ENCODE measurements around the gene ITPR3.

ITPR3 gene

GRCh38 chr6:33711140-33712129 is 90.3 kb downstream of the ITPR3 start, which contains the start of gene UQCC2:
UQCC2 (minus strand) TSS chr6:33711700; CDS start chr6:33711686, 14 bp downstream.
- in situ Hi-C loops (cut with MboI; ENCODE audit: low sequenced_read_pairs): no loop called here

DNA sequence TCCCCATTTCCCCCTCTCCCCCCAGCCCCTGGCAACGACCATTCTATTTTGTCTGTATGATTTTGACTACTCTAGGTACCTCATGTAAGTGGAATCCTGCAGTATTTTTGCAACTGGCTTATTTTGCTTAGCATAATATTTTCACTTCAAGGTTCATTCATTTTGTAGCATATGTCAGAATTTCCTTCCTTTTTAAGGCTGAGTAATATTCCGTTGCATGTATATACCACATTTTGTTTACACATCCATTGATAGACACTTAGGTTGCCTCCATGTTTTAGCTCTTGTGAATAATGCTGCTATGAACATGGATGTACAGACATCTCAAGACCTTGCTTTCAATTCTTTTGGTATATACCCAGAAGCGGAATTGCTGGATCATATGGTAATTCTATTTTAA is 91.8 kb downstream of the ITPR3 start:
- in situ Hi-C loops (cut with MboI; ENCODE audit: low sequenced_read_pairs): no loop called here

DNA sequence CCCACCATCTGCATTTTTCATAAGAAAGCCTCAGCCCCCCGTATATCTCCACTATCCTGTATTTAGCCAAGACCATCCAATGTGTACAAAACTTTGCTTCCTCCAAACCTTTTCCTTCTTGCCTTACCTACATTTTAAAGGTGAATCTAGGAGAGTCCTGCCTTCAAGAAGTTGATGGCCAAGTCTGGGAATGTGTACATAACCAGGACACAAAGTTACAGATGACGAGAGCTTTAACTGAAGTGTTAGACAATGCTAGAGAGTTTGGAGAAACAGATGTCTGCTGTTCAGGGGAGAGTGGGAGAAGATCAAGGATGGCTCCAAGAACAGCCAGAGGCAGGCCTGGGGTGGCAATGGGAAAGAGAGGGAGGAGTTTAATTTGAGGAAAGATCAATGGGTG is 92.7 kb downstream of the ITPR3 start:
- in situ Hi-C loops (cut with MboI; ENCODE audit: low sequenced_read_pairs): no loop called here

GRCh38 chr6:33714385-33715040 is 93.4 kb downstream of the ITPR3 start:
- in situ Hi-C loops (cut with MboI; ENCODE audit: low sequenced_read_pairs): no loop called here

- in situ Hi-C loops (cut with MboI; ENCODE audit: low sequenced_read_pairs): no loop called here
Observed at GRCh38 chr6:33716379-33716778, 95.3 kb downstream of the ITPR3 start.

DNA sequence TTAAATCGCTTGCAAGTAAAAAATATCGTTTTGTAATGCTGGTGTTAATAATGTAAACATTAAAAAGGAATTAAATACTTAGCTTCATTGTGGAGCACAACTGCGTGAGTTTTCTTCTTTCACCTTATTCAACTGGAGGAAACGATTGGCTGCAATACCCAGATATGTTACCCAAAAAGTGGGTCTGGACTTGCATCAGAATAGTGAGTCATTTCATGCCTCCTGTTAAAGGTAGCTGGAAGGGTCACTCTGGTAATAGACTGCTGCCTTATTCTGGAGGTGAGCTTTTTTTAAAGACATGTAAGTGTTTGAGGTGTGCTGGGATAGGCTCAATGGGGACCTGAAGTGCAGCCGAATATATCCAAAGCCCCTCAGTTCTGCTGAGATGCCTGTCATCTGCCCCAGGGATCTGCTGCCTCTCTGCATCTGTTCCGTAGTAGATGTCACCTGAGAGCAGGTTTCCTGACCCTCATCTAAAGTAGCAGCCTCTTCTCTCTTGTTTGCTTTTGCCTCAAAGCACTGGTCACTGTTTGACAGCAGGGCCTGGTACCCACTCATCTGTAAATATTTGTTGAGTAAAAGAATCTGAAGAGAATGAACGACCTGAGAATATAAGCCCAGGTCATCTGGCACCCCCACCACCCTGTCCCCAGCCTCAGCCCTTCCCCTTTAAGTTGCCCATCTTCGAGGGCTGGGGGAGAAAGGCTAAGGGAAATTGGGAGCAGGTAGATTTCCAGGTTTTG is 95.9 kb downstream of the ITPR3 start:
- in situ Hi-C loops (cut with MboI; ENCODE audit: low sequenced_read_pairs): no loop called here

DNA sequence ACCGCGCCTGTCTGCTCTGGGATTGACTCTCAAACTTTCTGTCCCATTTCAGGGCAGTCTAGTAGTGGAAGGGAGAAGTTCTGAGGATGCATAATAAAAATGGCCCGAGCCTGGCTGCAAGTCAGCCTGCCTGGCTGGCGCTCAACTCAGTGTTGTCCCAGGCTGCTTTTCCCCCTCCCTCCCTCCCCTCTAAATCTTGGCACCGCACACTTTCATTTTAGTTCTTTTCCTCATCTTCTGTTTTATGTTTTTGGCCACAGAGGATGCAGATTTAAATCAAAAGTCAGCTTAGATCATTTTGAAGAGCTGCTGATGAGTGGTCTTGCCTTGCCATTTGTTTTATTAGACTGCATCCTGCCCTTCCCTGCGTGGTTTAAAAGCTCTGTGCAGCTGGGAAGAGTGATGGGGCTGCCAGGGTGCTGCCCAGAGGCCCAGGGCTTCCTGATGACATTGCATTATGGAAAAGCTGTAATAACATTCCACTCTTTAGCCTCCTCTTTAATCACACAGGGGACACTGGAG is 96.9 kb downstream of the ITPR3 start:
- in situ Hi-C loops (cut with MboI; ENCODE audit: low sequenced_read_pairs): no loop called here

DNA sequence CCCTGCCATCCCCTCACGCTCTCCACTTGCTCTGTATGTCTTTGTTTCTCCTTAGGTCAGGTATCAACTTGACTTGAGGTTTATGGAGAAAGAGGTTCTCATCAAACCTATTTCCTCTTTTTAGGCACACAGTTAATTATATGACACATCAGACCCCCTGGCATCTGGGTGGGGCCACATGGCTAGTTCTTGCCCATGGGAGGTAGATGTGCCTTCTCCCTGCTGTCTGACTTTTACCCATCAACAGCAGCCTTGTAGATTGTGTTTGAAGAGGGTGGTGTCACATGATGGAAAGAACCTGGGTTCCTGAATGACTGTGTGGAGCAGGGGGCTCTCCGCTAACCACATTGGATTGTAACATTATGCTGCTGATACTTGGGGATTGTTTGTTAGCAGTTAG is 97.6 kb downstream of the ITPR3 start:
- in situ Hi-C loops (cut with MboI; ENCODE audit: low sequenced_read_pairs): no loop called here

- in situ Hi-C loops (cut with MboI; ENCODE audit: low sequenced_read_pairs): no loop called here
Observed at GRCh38 chr6:33719326-33719987, 98.3 kb downstream of the ITPR3 start.

DNA sequence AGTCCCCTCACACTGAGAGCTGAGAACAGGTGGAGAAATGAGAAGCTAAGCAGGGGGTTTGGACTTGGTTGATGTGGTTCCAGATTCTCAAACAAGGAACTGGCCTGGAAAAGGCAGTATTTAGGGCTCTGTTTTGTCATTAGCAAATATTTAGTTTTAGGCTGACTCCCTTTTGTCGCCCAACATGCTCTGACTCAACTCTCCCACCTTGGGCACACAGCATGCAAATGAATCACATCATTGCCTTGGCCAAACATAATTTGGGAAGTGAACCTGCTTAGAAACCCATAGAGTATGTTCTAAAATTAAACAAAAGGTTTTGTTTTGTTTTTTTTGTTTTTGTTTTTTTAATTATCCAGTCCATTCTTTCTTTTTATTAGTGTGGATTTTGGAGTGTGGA is 99.9 kb downstream of the ITPR3 start:
- in situ Hi-C loops (cut with MboI; ENCODE audit: low sequenced_read_pairs): no loop called here

- in situ Hi-C loops (cut with MboI; ENCODE audit: low sequenced_read_pairs): no loop called here
Observed at GRCh38 chr6:33721508-33721907, 100.4 kb downstream of the ITPR3 start.

DNA sequence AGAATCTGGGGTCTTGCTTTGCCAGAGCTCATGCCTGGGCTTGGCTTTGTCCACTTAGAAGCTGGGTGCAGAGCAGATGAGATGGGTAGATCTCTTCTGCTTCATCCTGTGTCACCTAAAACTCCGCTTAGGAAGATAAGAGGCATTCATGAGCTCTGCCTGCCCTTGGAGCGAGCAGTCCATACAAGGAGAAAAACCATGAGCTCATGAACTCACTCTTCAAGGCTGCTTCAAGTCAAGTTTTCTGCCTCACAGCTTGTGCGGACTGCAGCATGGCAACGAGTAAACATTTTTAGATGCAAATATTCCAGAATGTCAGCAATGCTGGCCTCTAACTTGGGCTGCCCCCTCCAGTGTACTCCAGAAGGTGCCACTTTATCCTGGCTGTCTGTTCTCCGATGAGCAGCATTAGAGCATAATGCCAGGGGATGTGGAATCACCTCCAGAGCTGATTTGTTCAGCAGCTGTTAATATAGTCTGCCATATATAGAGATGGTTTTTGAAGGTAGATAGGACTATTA is 101.0 kb downstream of the ITPR3 start:
- in situ Hi-C loops (cut with MboI; ENCODE audit: low sequenced_read_pairs): no loop called here

- in situ Hi-C loops (cut with MboI; ENCODE audit: low sequenced_read_pairs): no loop called here
Observed at GRCh38 chr6:33723371-33724085, 102.4 kb downstream of the ITPR3 start.

DNA sequence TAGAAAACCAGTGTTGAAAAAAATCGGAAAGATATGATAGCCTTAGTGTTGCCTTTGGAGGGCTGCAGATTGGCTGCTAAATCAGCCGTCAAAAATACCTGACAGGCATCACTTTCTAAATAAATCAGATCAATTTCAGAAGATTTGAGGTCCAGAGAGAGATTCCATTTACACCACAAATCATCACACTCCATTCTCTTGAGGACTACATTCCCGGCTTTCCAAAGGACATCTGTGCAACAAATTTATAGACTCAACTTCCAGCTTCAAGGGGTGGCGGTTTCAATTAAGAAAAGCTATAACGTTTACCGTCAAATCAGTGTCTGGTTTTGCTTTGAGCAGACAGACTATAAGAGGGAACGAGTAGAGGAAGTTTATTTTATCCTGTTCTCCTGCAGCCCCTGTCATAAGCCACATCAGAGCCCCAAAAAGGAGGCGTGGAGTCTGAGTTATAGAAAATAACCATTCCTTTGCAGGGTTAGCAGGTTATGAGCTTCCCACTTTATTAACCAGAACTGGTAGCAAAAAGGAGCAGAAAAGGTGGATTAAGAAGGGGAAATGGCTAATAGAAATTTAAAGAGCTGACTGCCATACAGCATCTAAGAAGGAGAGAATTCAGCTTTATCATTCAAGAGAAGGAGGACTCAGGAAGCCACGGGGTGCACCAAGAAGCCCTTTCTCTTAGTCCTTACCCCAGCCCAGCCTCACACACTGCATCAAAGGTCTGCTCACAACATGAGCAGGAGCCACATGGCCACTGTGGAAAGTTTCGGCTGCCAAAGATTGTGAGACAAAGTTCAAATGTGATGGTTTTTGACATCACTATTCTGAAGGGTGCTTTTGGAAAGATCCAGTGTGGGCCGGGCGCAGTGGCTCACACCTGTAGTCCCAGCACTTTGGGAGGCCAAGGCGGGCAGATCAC is 103.2 kb downstream of the ITPR3 start:
- in situ Hi-C loops (cut with MboI; ENCODE audit: low sequenced_read_pairs): no loop called here

- in situ Hi-C loops (cut with MboI; ENCODE audit: low sequenced_read_pairs): no loop called here
Observed at GRCh38 chr6:33725222-33725621, 104.1 kb downstream of the ITPR3 start.

DNA sequence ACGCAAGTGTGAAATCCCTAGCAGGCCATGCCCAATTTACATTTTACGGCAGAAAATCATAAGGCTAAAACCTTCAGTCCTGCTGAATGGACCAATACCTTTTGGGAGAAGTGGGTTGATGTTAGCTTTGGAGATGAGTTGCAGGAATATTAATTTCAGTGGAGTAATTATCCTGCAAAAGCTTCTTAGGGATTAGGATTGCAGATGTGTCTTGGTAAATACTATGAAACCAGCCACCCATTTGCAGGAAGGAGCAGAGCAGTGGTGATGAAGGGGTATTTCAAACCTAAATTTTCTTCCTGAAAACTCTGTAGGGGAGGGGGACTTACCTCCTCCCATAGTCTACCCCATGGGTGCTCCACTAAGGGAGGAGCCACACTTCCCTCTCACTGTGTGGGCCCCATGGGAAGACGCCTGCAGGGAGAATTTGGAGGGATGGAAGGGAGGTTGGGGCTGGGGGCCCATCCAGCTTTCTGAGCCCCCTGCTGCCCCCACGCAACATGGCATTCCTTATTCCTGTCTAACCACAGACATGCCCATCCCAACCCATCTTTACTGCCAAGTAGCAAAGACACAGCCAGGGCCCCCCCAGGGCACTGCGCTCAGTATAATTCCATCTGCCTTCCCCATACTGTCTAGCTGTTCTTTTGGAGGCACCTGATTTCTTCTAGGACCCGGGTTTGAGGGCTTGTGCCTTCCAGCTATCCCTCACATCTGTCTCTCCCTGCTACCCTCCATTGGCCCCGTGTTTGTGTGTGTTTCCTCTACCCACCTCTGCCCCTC is 105.0 kb downstream of the ITPR3 start:
- in situ Hi-C loops (cut with MboI; ENCODE audit: low sequenced_read_pairs): no loop called here

- in situ Hi-C loops (cut with MboI; ENCODE audit: low sequenced_read_pairs): no loop called here
Observed at GRCh38 chr6:33726696-33727095, 105.6 kb downstream of the ITPR3 start.

- in situ Hi-C loops (cut with MboI; ENCODE audit: low sequenced_read_pairs): no loop called here
Observed at GRCh38 chr6:33727126-33727525, 106.0 kb downstream of the ITPR3 start.
